NT2/D1 (cell line): ENCODE measurements around the gene C9orf72.
"Not testable (repeated sequence)": the region's sequence is repeated elsewhere in the genome, so short reads cannot be mapped to it uniquely, and the experiment has no call there.

Experiments used
- DNase-seq: peaks from one replicate; pipeline ENCODE4 v3.0.0-alpha.2; 2011; ENCODE audit warnings: low read depth, low spot score
- H3K27me3 ChIP-seq: 2 replicates; pipeline ENCODE4 v1.6.0; 2011; ENCODE audit warnings: mild to moderate bottlenecking; ENCODE audit not compliant: insufficient read length, insufficient read depth
- H3K36me3 ChIP-seq: 2 replicates; pipeline ENCODE4 v1.6.1; 2011; ENCODE audit warnings: mild to moderate bottlenecking, low read length, mixed read lengths; ENCODE audit not compliant: insufficient read depth, insufficient read length
- H3K4me1 ChIP-seq: 2 replicates; pipeline ENCODE4 v1.5.1; 2011; ENCODE audit not compliant: insufficient read depth, insufficient read length
- H3K4me3 ChIP-seq: 2 replicates; pipeline ENCODE4 v1.5.1; 2011; ENCODE audit warnings: low read depth; ENCODE audit not compliant: insufficient read length
- H3K9ac ChIP-seq: 2 replicates; pipeline ENCODE4 v1.6.0; 2011; ENCODE audit warnings: low read depth; ENCODE audit not compliant: insufficient read length
- H3K9me3 ChIP-seq: 2 replicates; pipeline ENCODE4 v1.5.1; 2011; ENCODE audit warnings: mild to moderate bottlenecking, low read length; ENCODE audit not compliant: insufficient read depth
- SUZ12 ChIP-seq: IDR thresholded peaks from 2 replicates; pipeline ENCODE4 v1.6.1; 2011; ENCODE audit not compliant: insufficient read length, insufficient read depth; ENCODE audit errors: extremely low read depth
- YY1 ChIP-seq: IDR thresholded peaks from 2 replicates; pipeline ENCODE4 v1.6.1; 2011; ENCODE audit not compliant: insufficient read length, insufficient read depth
- ZNF274 ChIP-seq: IDR thresholded peaks from 2 replicates; pipeline ENCODE4 v1.6.1; 2011; ENCODE audit warnings: mild to moderate bottlenecking, low read depth, low read length

Gene C9orf72

DNA sequence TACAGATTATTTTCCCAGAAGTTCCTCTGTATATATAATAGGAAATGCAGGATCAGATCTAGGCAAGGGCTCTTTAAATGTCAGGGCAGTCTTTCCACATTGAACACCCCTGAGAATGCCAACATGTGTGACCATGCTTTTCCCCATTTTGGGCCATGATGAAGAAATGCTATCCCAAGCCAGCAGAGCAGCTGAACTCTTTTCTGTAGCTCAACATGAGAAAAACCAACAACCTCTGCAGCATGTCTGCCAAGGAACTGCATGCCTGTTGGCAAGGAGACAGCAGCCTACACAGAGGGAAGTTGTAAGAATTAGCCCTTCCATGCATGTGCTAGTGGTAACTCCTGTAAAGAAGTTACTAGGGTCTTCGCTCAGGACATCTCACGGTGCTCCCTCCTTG is 58.7 kb downstream of the C9orf72 start:
- Histone ChIP-seq H3K9me3 (no peaks in the 10 kb centered on the region), H3K4me1 (no peaks in the 10 kb centered on the region), H3K27me3 (no peaks in the 10 kb centered on the region), H3K9ac (no peak overlapping the region), H3K36me3 (no peaks in the 10 kb centered on the region), H3K4me3 (no peak overlapping the region)
- no peak for DNase-seq
- TF ChIP-seq YY1 (no peak), ZNF274 (no peak), SUZ12 (no peak)

DNA sequence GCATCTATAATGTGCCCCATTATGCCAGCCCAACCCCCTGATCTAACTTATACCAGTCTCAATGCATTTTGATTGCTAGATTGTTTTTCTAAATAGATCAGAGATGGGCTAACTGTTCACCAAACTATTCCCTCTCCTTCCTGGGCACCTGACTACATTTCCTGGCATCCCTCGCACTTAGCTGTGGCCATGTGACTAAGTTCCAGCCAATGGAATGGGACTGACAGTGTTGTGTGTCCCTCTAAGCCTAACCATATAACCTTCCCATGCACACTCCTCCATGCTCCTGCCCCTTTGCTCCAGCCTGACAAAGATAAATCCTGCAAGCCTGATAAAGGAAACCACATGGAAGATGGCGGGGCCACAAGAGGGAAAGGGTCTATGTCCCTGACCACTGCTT is 61.5 kb downstream of the C9orf72 start:
- H3K9me3 ChIP-seq: no peaks in the 10 kb centered on the region
- TF ChIP-seq ZNF274 (no peak), SUZ12 (no peak), YY1 (no peak)
- no peaks in the 10 kb centered on the region for H3K4me1 ChIP-seq
- no peak overlapping the region for H3K9ac ChIP-seq
- H3K36me3 ChIP-seq: no peaks in the 10 kb centered on the region
- no peak for DNase-seq
- no peak overlapping the region for H3K4me3 ChIP-seq
- H3K27me3 ChIP-seq: no peaks in the 10 kb centered on the region

DNA sequence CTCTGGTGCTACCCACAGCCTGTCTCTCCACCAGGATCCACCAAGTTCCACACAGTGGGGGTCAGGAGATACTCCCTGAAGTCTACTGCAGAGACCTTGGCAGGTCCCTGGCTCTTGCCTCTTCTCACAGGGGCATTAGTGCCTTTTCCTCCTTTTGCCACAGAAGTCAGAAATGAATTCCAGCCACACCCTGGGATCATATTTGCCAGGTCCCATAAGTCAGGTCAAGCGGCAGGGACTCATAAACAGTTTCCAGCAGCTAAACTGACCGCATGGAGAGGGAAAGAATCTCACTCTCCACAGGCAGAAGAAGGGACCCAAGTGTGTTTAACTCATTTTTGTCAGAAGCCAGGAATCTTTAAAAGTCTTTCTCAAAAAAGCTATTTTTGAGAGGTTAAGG is 62.5 kb downstream of the C9orf72 start:
- no peaks in the 10 kb centered on the region for H3K27me3 ChIP-seq
- TF ChIP-seq YY1 (no peak), SUZ12 (no peak), ZNF274 (no peak)
- no peak for DNase-seq
- H3K9ac ChIP-seq: no peak overlapping the region
- H3K4me1 ChIP-seq: no peaks in the 10 kb centered on the region
- no peaks in the 10 kb centered on the region for H3K36me3 ChIP-seq
- no peak overlapping the region for H3K4me3 ChIP-seq
- no peaks in the 10 kb centered on the region for H3K9me3 ChIP-seq

- no peak for TF ChIP-seq YY1
- TF ChIP-seq ZNF274: no peak
- no peak for TF ChIP-seq SUZ12
- H3K4me1 ChIP-seq: peaks cover 2% of the 10 kb centered on the region
- H3K27me3 ChIP-seq: no peaks in the 10 kb centered on the region
- no peaks in the 10 kb centered on the region; the same call in 1 of the 2 replicates for H3K9me3 ChIP-seq
- DNase-seq: no peak
- H3K4me3 ChIP-seq: no peak overlapping the region
- H3K9ac ChIP-seq: no peak overlapping the region
- no peaks in the 10 kb centered on the region for H3K36me3 ChIP-seq
Observed at GRCh38 chr9:27506981-27507380, 66.3 kb downstream of the C9orf72 start.

DNA sequence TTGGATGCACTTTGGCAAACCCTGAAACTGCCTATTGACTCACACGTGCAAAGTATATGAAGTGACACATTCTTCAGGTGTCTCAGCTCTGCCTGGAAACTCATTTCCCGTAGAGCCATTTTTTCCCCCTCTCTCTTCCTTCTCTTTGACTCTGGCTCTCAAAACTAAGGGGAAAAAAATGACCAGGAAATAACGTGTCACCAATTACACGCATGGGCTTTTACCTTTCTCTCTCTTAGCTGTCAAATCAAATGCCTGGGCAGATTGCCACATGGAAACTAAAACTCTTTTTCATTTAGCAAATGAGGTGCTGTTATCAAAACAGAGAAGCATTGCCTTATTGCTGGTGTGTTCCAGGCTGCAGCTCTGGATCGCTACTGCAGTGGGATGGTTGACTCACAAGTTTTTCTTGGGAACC is 67.5 kb downstream of the C9orf72 start:
- Histone ChIP-seq H3K36me3 (no peaks in the 10 kb centered on the region), H3K4me3 (no peak overlapping the region), H3K4me1 (peaks cover 2% of the 10 kb centered on the region), H3K27me3 (no peaks in the 10 kb centered on the region), H3K9ac (no peak overlapping the region), H3K9me3 (no peaks in the 10 kb centered on the region; the same call in 1 of the 2 replicates)
- no peak for TF ChIP-seq SUZ12
- no peak for TF ChIP-seq ZNF274
- no peak for TF ChIP-seq YY1
- DNase-seq: no peak

DNA sequence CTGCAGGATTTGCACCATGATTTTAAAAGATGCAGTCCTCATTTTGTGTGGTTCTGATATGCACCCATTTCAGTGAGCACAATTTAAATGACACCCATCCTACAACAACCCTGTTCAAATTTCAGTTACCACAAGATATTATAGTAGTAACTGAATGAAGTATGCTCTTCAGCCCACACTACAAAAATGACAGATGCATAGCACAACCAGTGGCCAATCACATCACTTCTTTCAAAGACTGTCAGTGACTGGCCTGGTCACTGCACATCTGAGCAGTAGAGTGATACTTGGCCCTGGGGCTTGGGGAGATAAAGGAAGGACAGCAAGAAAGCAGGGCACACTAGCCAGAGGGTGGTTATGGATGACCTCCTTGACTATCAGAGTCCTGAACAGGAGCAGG is 69.0 kb downstream of the C9orf72 start:
- Histone ChIP-seq H3K36me3 (no peaks in the 10 kb centered on the region), H3K27me3 (no peaks in the 10 kb centered on the region), H3K4me1 (peaks cover 2% of the 10 kb centered on the region), H3K4me3 (no peak overlapping the region), H3K9me3 (no peaks in the 10 kb centered on the region; the same call in 1 of the 2 replicates), H3K9ac (no peak overlapping the region)
- no peak for DNase-seq
- no peak for TF ChIP-seq YY1
- TF ChIP-seq SUZ12: no peak
- no peak for TF ChIP-seq ZNF274

GRCh38 chr9:27503623-27504022 is 69.7 kb downstream of the C9orf72 start:
- no peak for TF ChIP-seq ZNF274
- TF ChIP-seq YY1: no peak
- no peak for TF ChIP-seq SUZ12
- Histone ChIP-seq H3K9me3 (no peaks in the 10 kb centered on the region; the same call in 1 of the 2 replicates), H3K27me3 (no peaks in the 10 kb centered on the region), H3K36me3 (no peaks in the 10 kb centered on the region), H3K4me3 (no peak overlapping the region), H3K9ac (no peak overlapping the region), H3K4me1 (peaks cover 2% of the 10 kb centered on the region)
- DNase-seq: no peak

DNA sequence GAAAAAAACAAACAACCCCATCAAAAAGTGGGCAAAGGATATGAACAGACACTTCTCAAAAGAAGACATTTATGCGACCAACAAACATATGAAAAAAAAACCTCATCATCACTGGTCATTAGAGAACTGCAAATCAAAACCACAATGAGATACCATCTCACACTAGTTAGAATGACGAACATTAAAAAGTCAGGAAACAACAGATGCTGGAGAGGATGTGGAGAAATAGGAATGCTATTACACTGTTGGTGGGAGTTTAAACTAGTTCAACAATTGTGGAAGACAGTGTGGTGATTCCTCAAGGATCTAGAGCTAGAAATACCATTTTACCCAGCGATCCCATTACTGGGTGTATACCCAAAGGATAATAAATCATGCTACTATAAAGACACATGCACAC is 72.4 kb downstream of the C9orf72 start:
- DNase-seq, H3K4me3 ChIP-seq, H3K27me3 ChIP-seq, H3K9ac ChIP-seq, H3K9me3 ChIP-seq, H3K4me1 ChIP-seq, H3K36me3 ChIP-seq: not testable (repeated sequence)
